ENCODE results near the gene ADRM1. TPM values are rescaled to one million over a fixed set of nuclear protein-coding genes. Genes with fewer than 3 reads are reported as not detected.

Gene ADRM1
- total and polyA plus RNA-seq, 12 donors = 50.6 to 254 (median 126) TPM

- WGBS, 4 donors = 78 to 90% (median 89%) methylated on average over 6 of the region's 6 CpGs
- no peak for TF ChIP-seq CTCF (IDR thresholded peaks at IDR 0.05)
- TF ChIP-seq POLR2A (IDR thresholded peaks at IDR 0.05) = no peak
- no peaks in the 10 kb centered on the region for H3K9me3 ChIP-seq (replicated peaks in 1 of 3)
- H3K27me3 ChIP-seq = no peaks in the 10 kb centered on the region
- no peaks in the 10 kb centered on the region for H3K4me1 ChIP-seq (replicated peaks in 1 of 2)
- H3K4me3 ChIP-seq = no peak overlapping the region
- intact Hi-C loops (cut with DNase I) = no loop called here
- no peak overlapping the region for H3K27ac ChIP-seq
- DNase-seq = no peak
- peaks cover 0 to 59% of the 10 kb centered on the region in 2 donors for H3K36me3 ChIP-seq (replicated peaks in 1 of 2)
Observed at GRCh38 chr20:62335532-62335931, 32.7 kb downstream of the ADRM1 start.

GRCh38 chr20:62336329-62336728 is 33.5 kb downstream of the ADRM1 start:
- H3K27me3 ChIP-seq = no peaks in the 10 kb centered on the region
- DNase-seq = no peak
- peaks cover 0 to 55% of the 10 kb centered on the region in 2 donors for H3K36me3 ChIP-seq (replicated peaks in 1 of 2)
- TF ChIP-seq CTCF (IDR thresholded peaks at IDR 0.05) = no peak
- TF ChIP-seq POLR2A (IDR thresholded peaks at IDR 0.05) = no peak
- intact Hi-C loops (cut with DNase I) = no loop called here
- H3K9me3 ChIP-seq (replicated peaks in 1 of 3) = no peaks in the 10 kb centered on the region
- H3K4me1 ChIP-seq (replicated peaks in 1 of 2) = no peaks in the 10 kb centered on the region
- H3K4me3 ChIP-seq = no peak overlapping the region
- no peak overlapping the region for H3K27ac ChIP-seq
- 83 to 100% (median 87%) methylated on average over 8 to 11 of the region's 11 CpGs; no CpG with 5 or more reads in 1 of the 4 donors for WGBS, 4 donors

DNA sequence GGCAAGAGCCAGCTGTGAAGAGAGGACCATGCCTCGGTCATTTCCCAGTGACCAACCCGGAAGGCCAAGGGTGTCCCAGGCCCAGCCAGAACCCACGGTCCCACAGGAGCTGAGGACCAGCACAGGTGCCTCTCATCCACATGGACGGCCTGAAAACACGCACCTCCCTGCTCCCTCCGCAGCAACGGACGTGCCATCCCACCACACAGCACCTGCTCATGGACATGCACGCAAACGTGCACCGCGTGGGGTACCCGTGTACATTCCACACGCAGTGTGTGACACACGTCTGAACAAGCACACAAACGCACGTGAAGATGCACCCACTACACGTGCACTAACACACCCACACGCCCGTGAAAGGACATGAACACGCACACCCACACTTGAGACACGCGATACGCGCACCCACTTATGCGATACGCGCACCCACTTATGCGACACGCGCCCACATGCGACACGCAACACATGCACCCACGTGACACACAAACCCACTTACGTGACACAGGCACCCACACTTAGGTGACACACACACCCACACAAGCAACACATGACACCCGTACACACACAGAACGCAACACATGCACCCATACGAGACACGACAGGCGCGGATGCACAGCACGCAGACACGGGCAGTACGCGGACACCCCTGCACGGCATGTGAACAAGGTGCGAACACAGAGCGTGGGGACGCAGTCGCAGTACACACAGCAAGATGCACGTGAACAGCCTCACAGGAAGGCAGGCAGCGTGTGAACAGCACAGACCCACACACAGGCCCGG is 34.2 kb downstream of the ADRM1 start:
- WGBS, 4 donors = 92 to 95% (median 93%) methylated on average over 42 to 53 of the region's 53 CpGs
- H3K4me3 ChIP-seq = no peak overlapping the region
- H3K27ac ChIP-seq = no peak overlapping the region
- peaks cover 0 to 48% of the 10 kb centered on the region in 2 donors for H3K36me3 ChIP-seq (replicated peaks in 1 of 2)
- no peaks in the 10 kb centered on the region for H3K9me3 ChIP-seq (replicated peaks in 1 of 3)
- no peaks in the 10 kb centered on the region for H3K27me3 ChIP-seq
- intact Hi-C loops (cut with DNase I) = no loop called here
- H3K4me1 ChIP-seq (replicated peaks in 1 of 2) = no peaks in the 10 kb centered on the region
- no peak for DNase-seq
- no peak for TF ChIP-seq POLR2A (IDR thresholded peaks at IDR 0.05)
- no peak for TF ChIP-seq CTCF (IDR thresholded peaks at IDR 0.05)

DNA sequence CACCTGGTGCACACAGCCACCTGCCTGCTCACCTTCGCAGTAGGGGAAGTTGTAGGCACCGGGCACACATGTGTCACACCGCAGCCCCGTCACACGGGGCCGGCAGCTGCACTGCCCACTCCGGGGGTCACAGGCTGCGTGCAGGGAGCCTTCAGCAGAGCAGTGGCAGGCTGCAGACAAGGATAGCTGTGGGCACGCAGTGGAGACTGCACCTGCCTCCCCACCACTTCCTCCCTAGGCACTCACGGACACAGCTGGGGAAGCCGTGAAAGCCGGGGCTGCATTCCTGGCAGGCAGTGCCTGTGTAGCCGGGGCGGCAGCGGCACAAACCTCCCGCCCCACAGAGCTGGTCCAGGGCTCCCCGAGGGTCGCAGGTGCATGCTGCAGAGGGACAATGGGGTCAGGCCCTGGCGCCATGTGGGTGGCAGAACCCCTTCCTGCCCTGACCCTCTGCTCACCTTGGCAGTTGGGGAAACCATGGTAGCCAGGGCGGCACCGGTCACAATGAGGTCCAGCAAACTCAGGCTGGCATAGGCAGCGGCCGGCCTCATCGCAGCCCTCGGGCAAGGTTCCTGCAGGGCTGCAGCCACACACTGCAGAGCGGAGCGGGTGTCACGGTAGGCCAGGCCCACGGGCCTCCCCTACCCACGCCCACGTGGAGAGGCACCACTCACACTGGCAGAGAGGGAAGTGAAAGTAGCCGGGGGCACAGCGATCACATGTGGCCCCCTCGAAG is 34.9 kb downstream of the ADRM1 start:
- Histone ChIP-seq H3K9me3 (replicated peaks in 1 of 3) (no peaks in the 10 kb centered on the region), H3K36me3 (replicated peaks in 1 of 2) (peaks cover 0 to 41% of the 10 kb centered on the region in 2 donors), H3K4me1 (replicated peaks in 1 of 2) (no peaks in the 10 kb centered on the region), H3K4me3 (no peak overlapping the region), H3K27me3 (no peaks in the 10 kb centered on the region), H3K27ac (no peak overlapping the region)
- no peak for DNase-seq
- 80 to 86% (median 85%) methylated on average over 10 to 34 of the region's 34 CpGs for WGBS, 4 donors
- intact Hi-C loops (cut with DNase I) = no loop called here
- TF ChIP-seq CTCF (IDR thresholded peaks at IDR 0.05) (no peak), POLR2A (IDR thresholded peaks at IDR 0.05) (no peak)

All from adrenal gland (tissue), 12 donors.